ENCODE results near the gene NTN4.

- TF ChIP-seq CTCF (IDR thresholded peaks at IDR 0.05), result no peak
- TF ChIP-seq POLR2A (IDR thresholded peaks at IDR 0.05), result no peak
- TF ChIP-seq POLR2AphosphoS5 (IDR thresholded peaks at IDR 0.05), result no peak
These were observed 111.9 kb downstream of the NTN4 start for GRCh38 chr12:95678684-95679083.
